Ectodermal cell (in vitro differentiated cells): Measurements from ENCODE around the gene CLEC18A.
"Not testable (repeated sequence)": the region's sequence is repeated elsewhere in the genome, so short reads cannot be mapped to it uniquely, and the experiment has no call there.

ENCODE experiments used
- H3K27ac ChIP-seq: 2 replicates; pipeline ENCODE4 v1.7.0; 2013; ENCODE audit warnings: mild to moderate bottlenecking, low read depth, low read length; ENCODE audit not compliant: insufficient read depth, poor library complexity, severe bottlenecking
- H3K27me3 ChIP-seq: 2 replicates; pipeline ENCODE4 v1.7.0; 2013; ENCODE audit warnings: mild to moderate bottlenecking, low read length; ENCODE audit not compliant: insufficient read depth, control insufficient read depth, poor library complexity, severe bottlenecking
- H3K36me3 ChIP-seq: one replicate; pipeline ENCODE4 v1.7.0; 2013; ENCODE audit warnings: low read length; ENCODE audit not compliant: control insufficient read depth, insufficient read depth
- H3K4me1 ChIP-seq: one replicate; pipeline ENCODE4 v1.7.0; 2013; ENCODE audit warnings: low read length; ENCODE audit not compliant: control insufficient read depth, insufficient read depth
- H3K4me3 ChIP-seq: 2 replicates; pipeline ENCODE4 v1.7.0; 2013; ENCODE audit warnings: low read depth, low read length, control low read depth; ENCODE audit not compliant: insufficient read depth
- H3K9me3 ChIP-seq: 2 replicates; pipeline ENCODE4 v1.7.0; 2013; ENCODE audit warnings: mild to moderate bottlenecking, low read length, moderate library complexity; ENCODE audit not compliant: control insufficient read depth
- WGBS, 2 experiments: methylation state at CpG; one replicate each; pipeline ENCODE4 v1.1.7; 2013; ENCODE audit warnings: missing lambda C conversion rate in 2 of 2; 5-methylcytosine and 5-hydroxymethylcytosine counted together

CLEC18A gene

DNA sequence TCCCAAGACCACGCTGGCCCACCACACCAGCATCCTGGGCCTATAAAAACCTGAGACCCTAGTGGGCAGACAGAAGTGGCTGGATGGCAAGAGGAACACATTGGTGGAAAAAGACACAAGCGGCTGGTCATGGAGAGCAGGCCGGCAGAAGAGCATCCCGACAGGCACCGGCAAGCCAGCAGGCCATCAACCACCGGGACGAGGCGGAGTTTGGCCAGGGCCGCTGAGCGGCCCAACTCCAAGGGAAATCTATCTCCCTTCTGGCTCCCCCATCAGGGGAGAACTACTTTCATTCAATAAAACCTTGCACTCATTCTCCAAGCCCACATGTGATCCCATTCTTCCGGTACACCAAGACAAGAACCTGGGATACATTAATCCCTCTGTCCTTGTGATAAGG is 61.8 kb downstream of the CLEC18A start:
- 76 to 86% methylated on average over 10 of the region's 11 CpGs for WGBS, 2 experiments
- not testable (repeated sequence) for H3K36me3 ChIP-seq, H3K4me3 ChIP-seq, H3K27ac ChIP-seq, H3K27me3 ChIP-seq, H3K4me1 ChIP-seq, H3K9me3 ChIP-seq
